Embryonic facial prominence (tissue), 1 donor: ENCODE measurements around the gene PTH2R.
"Not testable (repeated sequence)": the region's sequence is repeated elsewhere in the genome, so short reads cannot be mapped to it uniquely, and the experiment has no call there.

Source experiments
- DNase-seq: peaks from one replicate; pipeline ENCODE4 v3.0.0-alpha.2; 2016; ENCODE audit errors: extremely low spot score

Gene PTH2R

GRCh38 chr2:208482453-208483015 is 75.9 kb downstream of the PTH2R start:
- not testable (repeated sequence) for DNase-seq

- no peak for DNase-seq
Measured at GRCh38 chr2:208485390-208485789, 78.8 kb downstream of the PTH2R start.

- DNase-seq, result no peak
Measured at GRCh38 chr2:208488686-208489564, 82.3 kb downstream of the PTH2R start.

GRCh38 chr2:208489687-208490086 is 83.1 kb downstream of the PTH2R start:
- no peak for DNase-seq

- DNase-seq, result no peak
Measured at GRCh38 chr2:208490492-208490891, 83.9 kb downstream of the PTH2R start.

GRCh38 chr2:208491641-208492040 is 85.0 kb downstream of the PTH2R start:
- no peak for DNase-seq

- DNase-seq, result no peak
Measured at GRCh38 chr2:208492069-208492468, 85.5 kb downstream of the PTH2R start.

- DNase-seq, result no peak
Measured at GRCh38 chr2:208493186-208493585, 86.6 kb downstream of the PTH2R start.

GRCh38 chr2:208496129-208496528 is 89.5 kb downstream of the PTH2R start:
- DNase-seq, result no peak

- no peak for DNase-seq
Measured at GRCh38 chr2:208501206-208501605, 94.6 kb downstream of the PTH2R start.

- DNase-seq, result no peak
Measured at GRCh38 chr2:208502288-208502687, 95.7 kb downstream of the PTH2R start.

GRCh38 chr2:208505365-208505764 is 98.8 kb downstream of the PTH2R start:
- not testable (repeated sequence) for DNase-seq

GRCh38 chr2:208509586-208509985 is 103.0 kb downstream of the PTH2R start:
- no peak for DNase-seq

- no peak for DNase-seq
Measured at GRCh38 chr2:208511016-208511415, 104.4 kb downstream of the PTH2R start.

GRCh38 chr2:208511573-208511972 is 105.0 kb downstream of the PTH2R start:
- no peak for DNase-seq

GRCh38 chr2:208515099-208515498 is 108.5 kb downstream of the PTH2R start:
- no peak for DNase-seq

- DNase-seq, result not testable (repeated sequence)
Measured at GRCh38 chr2:208523069-208523468, 116.5 kb downstream of the PTH2R start.

- not testable (repeated sequence) for DNase-seq
Measured at GRCh38 chr2:208525165-208525564, 118.6 kb downstream of the PTH2R start.

- no peak for DNase-seq
Measured at GRCh38 chr2:208529796-208530195, 123.2 kb downstream of the PTH2R start.

- no peak for DNase-seq
Measured at GRCh38 chr2:208531361-208531760, 124.8 kb downstream of the PTH2R start.

GRCh38 chr2:208535578-208535977 is 129.0 kb downstream of the PTH2R start:
- DNase-seq, result not testable (repeated sequence)

- no peak for DNase-seq
Measured at GRCh38 chr2:208541461-208541988, 134.9 kb downstream of the PTH2R start.

- DNase-seq, result no peak
Measured at GRCh38 chr2:208541989-208542464, 135.4 kb downstream of the PTH2R start.
